ENCODE measurements around the gene DUSP22. TPM values are rescaled to one million over a fixed set of nuclear protein-coding genes. Genes with fewer than 3 reads are reported as not detected.
"Not testable (repeated sequence)": the region's sequence is repeated elsewhere in the genome, so short reads cannot be mapped to it uniquely, and the experiment has no call there.

The DUSP22 gene
- total RNA-seq, 1 experiment from 2014 or later = 34.8 TPM

DNA sequence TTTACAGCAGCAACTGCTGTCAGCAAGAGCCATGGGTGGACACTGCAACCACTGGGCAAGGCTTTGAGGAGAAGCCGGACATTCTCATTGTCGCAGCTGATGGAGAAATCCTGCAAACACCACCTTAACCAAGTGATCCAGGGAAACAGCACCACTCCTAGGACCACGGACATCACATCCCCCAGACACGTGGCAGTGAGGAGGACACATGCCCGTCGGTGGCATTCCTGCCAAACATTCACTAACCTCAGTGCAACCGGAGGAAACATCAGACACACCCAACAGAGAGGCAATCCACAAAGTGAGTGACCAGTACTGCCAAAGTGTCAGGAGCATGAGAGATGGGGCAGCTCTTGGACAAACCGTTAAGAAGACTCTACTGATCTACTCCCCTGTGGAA is 82.7 kb downstream of the DUSP22 start:
- CTCF ChIA-PET = no interaction called here
- BruUV-seq (replicated peaks) = no TSS peak
- Histone ChIP-seq H3K36me3 (ENCODE audit: control insufficient read depth, insufficient read depth, low read length) (no peaks in the 10 kb centered on the region), H3K4me1 (ENCODE audit: control insufficient read depth, insufficient read depth, low read length) (no peaks in the 10 kb centered on the region), H3K27me3 (ENCODE audit: control insufficient read depth, insufficient read depth, low read length) (peaks cover 2% of the 10 kb centered on the region; the same call in 1 of the 2 replicates), H3K9me3 (ENCODE audit: control insufficient read depth, insufficient read depth, low read depth, low read length) (no peaks in the 10 kb centered on the region), H3K27ac (ENCODE audit: low read length) (no peak overlapping the region), H3K4me3 (ENCODE audit: low read depth in 2 of 2, low read length in 2 of 2) (no peak overlapping the region)
- in situ Hi-C loops (cut with HindIII; ENCODE audit: low pct_unique_long_range_greater_than_20kb, low sequenced_read_pairs) = no loop called here
- POLR2A ChIA-PET = no interaction called here
- ATAC-seq = no peak
- DNase-seq (ENCODE audit: low read depth, low spot score) = no peak
- no peak for TF ChIP-seq SIN3A (IDR thresholded peaks at IDR 0.05; ENCODE audit: borderline replicate concordance, insufficient read depth, low read depth, low read length)
- TF ChIP-seq, protein P1, sequence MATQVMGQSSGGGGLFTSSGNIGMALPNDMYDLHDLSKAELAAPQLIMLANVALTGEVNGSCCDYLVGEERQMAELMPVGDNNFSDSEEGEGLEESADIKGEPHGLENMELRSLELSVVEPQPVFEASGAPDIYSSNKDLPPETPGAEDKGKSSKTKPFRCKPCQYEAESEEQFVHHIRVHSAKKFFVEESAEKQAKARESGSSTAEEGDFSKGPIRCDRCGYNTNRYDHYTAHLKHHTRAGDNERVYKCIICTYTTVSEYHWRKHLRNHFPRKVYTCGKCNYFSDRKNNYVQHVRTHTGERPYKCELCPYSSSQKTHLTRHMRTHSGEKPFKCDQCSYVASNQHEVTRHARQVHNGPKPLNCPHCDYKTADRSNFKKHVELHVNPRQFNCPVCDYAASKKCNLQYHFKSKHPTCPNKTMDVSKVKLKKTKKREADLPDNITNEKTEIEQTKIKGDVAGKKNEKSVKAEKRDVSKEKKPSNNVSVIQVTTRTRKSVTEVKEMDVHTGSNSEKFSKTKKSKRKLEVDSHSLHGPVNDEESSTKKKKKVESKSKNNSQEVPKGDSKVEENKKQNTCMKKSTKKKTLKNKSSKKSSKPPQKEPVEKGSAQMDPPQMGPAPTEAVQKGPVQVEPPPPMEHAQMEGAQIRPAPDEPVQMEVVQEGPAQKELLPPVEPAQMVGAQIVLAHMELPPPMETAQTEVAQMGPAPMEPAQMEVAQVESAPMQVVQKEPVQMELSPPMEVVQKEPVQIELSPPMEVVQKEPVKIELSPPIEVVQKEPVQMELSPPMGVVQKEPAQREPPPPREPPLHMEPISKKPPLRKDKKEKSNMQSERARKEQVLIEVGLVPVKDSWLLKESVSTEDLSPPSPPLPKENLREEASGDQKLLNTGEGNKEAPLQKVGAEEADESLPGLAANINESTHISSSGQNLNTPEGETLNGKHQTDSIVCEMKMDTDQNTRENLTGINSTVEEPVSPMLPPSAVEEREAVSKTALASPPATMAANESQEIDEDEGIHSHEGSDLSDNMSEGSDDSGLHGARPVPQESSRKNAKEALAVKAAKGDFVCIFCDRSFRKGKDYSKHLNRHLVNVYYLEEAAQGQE (IDR thresholded peaks at IDR 0.05; ENCODE audit: insufficient read depth in 1 of 2, low read depth in 2 of 2, low read length in 1 of 2) = no peak
- no peak for TF ChIP-seq TCF7L2 (IDR thresholded peaks at IDR 0.05; ENCODE audit: low read depth, low read length)
- TF ChIP-seq POLR2AphosphoS5 (IDR thresholded peaks at IDR 0.05; ENCODE audit: low read depth, low read length) = no peak
- TF ChIP-seq, protein P2, sequence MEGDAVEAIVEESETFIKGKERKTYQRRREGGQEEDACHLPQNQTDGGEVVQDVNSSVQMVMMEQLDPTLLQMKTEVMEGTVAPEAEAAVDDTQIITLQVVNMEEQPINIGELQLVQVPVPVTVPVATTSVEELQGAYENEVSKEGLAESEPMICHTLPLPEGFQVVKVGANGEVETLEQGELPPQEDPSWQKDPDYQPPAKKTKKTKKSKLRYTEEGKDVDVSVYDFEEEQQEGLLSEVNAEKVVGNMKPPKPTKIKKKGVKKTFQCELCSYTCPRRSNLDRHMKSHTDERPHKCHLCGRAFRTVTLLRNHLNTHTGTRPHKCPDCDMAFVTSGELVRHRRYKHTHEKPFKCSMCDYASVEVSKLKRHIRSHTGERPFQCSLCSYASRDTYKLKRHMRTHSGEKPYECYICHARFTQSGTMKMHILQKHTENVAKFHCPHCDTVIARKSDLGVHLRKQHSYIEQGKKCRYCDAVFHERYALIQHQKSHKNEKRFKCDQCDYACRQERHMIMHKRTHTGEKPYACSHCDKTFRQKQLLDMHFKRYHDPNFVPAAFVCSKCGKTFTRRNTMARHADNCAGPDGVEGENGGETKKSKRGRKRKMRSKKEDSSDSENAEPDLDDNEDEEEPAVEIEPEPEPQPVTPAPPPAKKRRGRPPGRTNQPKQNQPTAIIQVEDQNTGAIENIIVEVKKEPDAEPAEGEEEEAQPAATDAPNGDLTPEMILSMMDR (IDR thresholded peaks at IDR 0.05) = no peak
- intact Hi-C loops (cut with micrococcal nuclease; ENCODE audit: unreplicated experiment) = no loop called here

DNA sequence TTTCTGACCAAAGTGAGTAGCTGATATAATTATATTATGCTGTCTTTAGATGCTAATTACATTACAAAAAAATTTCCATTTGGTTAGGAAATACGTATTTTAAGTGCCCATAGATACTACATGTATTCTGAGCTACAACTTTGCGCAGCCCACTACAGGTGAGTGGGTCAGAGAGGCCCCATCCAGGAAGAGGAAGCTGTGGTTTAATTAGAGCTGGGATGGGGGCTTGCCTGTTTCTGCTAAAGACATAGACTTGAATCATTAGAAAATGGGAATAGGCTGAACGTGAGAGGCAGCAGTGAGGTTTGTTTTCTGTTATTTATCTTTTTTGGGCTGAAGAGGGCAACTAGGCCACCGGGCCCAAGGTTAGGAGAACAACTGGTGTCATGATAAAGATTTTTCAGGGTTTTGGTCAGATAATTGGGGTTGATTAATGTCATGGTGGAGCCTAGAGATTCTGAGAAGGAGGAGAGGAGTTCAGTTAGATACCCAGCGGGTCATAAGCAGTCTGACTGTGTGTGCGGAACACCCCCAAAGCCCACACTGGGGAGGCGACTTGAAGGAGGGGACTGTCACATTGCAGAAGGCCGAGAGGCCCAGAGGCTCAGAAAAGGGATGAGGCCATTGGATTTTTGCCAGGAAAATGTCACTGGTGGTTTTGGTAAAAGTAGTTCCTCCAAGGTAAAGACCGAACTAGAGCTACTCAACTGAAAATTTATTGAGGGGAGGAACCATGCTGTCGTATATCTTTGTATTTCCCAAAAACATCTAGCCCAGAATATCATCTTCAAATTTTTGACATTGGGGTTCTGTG is 84.7 kb downstream of the DUSP22 start:
- in situ Hi-C loops (cut with HindIII; ENCODE audit: low pct_unique_long_range_greater_than_20kb, low sequenced_read_pairs) (no loop called here), intact Hi-C loops (cut with micrococcal nuclease; ENCODE audit: unreplicated experiment) (no loop called here)
- TF ChIP-seq, protein P1 (IDR thresholded peaks at IDR 0.05; ENCODE audit: insufficient read depth in 1 of 2, low read depth in 2 of 2, low read length in 1 of 2) = no peak
- TF ChIP-seq SIN3A (IDR thresholded peaks at IDR 0.05; ENCODE audit: borderline replicate concordance, insufficient read depth, low read depth, low read length) = no peak
- TF ChIP-seq TCF7L2 (IDR thresholded peaks at IDR 0.05; ENCODE audit: low read depth, low read length) = no peak
- no peak for TF ChIP-seq POLR2AphosphoS5 (IDR thresholded peaks at IDR 0.05; ENCODE audit: low read depth, low read length)
- TF ChIP-seq, protein P2 (IDR thresholded peaks at IDR 0.05) = no peak
- Histone ChIP-seq H3K9me3 (ENCODE audit: control insufficient read depth, insufficient read depth, low read depth, low read length) (no peaks in the 10 kb centered on the region), H3K27me3 (ENCODE audit: control insufficient read depth, insufficient read depth, low read length) (peaks cover 7% of the 10 kb centered on the region), H3K36me3 (ENCODE audit: control insufficient read depth, insufficient read depth, low read length) (no peaks in the 10 kb centered on the region), H3K4me3 (ENCODE audit: low read depth in 2 of 2, low read length in 2 of 2) (no peak overlapping the region), H3K4me1 (ENCODE audit: control insufficient read depth, insufficient read depth, low read length) (no peaks in the 10 kb centered on the region), H3K27ac (ENCODE audit: low read length) (no peak overlapping the region)
- CTCF ChIA-PET = no interaction called here
- DNase-seq (ENCODE audit: low read depth, low spot score) (no peak), ATAC-seq (no peak)
- no TSS peak for BruUV-seq (replicated peaks)
- POLR2A ChIA-PET = no interaction called here

DNA sequence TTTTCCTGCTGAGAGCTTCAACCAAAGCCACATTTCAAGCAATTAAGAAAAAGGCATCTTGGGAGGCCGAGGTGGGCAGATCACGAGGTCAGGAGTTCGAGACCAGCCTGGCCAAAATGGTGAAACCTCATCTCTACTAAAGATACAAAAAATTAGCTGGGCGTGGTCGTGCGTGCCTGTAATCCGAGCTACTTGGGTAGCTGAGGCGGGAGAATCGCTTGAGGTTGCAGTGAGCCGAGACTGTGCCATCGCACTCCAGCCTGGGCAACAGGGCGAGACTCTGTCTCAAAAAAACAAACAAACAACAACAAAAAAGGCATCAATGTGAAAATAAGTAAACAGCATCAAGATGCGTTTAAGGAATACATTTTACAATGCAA is 85.3 kb downstream of the DUSP22 start:
- CTCF ChIA-PET; DNase-seq (ENCODE audit: low read depth, low spot score); H3K27ac ChIP-seq (ENCODE audit: low read length); H3K4me1 ChIP-seq (ENCODE audit: control insufficient read depth, insufficient read depth, low read length); H3K9me3 ChIP-seq (ENCODE audit: control insufficient read depth, insufficient read depth, low read depth, low read length); ATAC-seq; POLR2A ChIA-PET; in situ Hi-C loops (cut with HindIII; ENCODE audit: low pct_unique_long_range_greater_than_20kb, low sequenced_read_pairs); intact Hi-C loops (cut with micrococcal nuclease; ENCODE audit: unreplicated experiment); H3K4me3 ChIP-seq (ENCODE audit: low read depth in 2 of 2, low read length in 2 of 2); H3K27me3 ChIP-seq (ENCODE audit: control insufficient read depth, insufficient read depth, low read length); H3K36me3 ChIP-seq (ENCODE audit: control insufficient read depth, insufficient read depth, low read length); BruUV-seq (replicated peaks): not testable (repeated sequence)
